ENCODE results near the gene RTN1.

GRCh38 chr14:59905188-59905587 is 34.6 kb upstream of the RTN1 start:
- no peak for TF ChIP-seq CTCF (IDR thresholded peaks at IDR 0.05)
- no peak for TF ChIP-seq POLR2A (IDR thresholded peaks at IDR 0.05)
